Measurements from ENCODE around the gene GINS3. TPM values are rescaled to one million over a fixed set of nuclear protein-coding genes. Genes with fewer than 3 reads are reported as not detected.

Gene GINS3
- total and polyA plus RNA-seq, 2 experiments from 2014 or later = 8.8 to 17.8 TPM

GRCh38 chr16:58426966-58427365 lies 34.7 kb downstream of the GINS3 start (continued):
- TF ChIP-seq, protein P1, sequence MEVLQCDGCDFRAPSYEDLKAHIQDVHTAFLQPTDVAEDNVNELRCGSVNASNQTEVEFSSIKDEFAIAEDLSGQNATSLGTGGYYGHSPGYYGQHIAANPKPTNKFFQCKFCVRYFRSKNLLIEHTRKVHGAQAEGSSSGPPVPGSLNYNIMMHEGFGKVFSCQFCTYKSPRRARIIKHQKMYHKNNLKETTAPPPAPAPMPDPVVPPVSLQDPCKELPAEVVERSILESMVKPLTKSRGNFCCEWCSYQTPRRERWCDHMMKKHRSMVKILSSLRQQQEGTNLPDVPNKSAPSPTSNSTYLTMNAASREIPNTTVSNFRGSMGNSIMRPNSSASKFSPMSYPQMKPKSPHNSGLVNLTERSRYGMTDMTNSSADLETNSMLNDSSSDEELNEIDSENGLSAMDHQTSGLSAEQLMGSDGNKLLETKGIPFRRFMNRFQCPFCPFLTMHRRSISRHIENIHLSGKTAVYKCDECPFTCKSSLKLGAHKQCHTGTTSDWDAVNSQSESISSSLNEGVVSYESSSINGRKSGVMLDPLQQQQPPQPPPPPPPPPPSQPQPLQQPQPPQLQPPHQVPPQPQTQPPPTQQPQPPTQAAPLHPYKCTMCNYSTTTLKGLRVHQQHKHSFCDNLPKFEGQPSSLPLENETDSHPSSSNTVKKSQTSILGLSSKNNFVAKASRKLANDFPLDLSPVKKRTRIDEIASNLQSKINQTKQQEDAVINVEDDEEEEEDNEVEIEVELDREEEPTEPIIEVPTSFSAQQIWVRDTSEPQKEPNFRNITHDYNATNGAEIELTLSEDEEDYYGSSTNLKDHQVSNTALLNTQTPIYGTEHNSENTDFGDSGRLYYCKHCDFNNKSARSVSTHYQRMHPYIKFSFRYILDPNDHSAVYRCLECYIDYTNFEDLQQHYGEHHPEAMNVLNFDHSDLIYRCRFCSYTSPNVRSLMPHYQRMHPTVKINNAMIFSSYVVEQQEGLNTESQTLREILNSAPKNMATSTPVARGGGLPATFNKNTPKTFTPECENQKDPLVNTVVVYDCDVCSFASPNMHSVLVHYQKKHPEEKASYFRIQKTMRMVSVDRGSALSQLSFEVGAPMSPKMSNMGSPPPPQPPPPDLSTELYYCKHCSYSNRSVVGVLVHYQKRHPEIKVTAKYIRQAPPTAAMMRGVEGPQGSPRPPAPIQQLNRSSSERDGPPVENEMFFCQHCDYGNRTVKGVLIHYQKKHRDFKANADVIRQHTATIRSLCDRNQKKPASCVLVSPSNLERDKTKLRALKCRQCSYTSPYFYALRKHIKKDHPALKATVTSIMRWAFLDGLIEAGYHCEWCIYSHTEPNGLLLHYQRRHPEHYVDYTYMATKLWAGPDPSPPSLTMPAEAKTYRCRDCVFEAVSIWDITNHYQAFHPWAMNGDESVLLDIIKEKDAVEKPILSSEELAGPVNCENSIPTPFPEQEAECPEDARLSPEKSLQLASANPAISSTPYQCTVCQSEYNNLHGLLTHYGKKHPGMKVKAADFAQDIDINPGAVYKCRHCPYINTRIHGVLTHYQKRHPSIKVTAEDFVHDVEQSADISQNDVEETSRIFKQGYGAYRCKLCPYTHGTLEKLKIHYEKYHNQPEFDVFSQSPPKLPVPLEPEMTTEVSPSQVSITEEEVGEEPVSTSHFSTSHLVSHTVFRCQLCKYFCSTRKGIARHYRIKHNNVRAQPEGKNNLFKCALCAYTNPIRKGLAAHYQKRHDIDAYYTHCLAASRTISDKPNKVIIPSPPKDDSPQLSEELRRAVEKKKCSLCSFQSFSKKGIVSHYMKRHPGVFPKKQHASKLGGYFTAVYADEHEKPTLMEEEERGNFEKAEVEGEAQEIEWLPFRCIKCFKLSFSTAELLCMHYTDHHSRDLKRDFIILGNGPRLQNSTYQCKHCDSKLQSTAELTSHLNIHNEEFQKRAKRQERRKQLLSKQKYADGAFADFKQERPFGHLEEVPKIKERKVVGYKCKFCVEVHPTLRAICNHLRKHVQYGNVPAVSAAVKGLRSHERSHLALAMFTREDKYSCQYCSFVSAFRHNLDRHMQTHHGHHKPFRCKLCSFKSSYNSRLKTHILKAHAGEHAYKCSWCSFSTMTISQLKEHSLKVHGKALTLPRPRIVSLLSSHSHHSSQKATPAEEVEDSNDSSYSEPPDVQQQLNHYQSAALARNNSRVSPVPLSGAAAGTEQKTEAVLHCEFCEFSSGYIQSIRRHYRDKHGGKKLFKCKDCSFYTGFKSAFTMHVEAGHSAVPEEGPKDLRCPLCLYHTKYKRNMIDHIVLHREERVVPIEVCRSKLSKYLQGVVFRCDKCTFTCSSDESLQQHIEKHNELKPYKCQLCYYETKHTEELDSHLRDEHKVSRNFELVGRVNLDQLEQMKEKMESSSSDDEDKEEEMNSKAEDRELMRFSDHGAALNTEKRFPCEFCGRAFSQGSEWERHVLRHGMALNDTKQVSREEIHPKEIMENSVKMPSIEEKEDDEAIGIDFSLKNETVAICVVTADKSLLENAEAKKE (CRISPR knock-in tag; IDR thresholded peaks at IDR 0.05) = no peak
- TF ChIP-seq NANOG (IDR thresholded peaks at IDR 0.05; ENCODE audit: borderline replicate concordance) = no peak
- TF ChIP-seq POLR2AphosphoS5 (IDR thresholded peaks at IDR 0.05; ENCODE audit: low read depth) = no peak
- TF ChIP-seq ETS1 (IDR thresholded peaks at IDR 0.05) = no peak
- TF ChIP-seq STAT1 (IDR thresholded peaks at IDR 0.05; ENCODE audit: unreplicated experiment) = no peak
- TF ChIP-seq CREB1 (CRISPR knock-in tag; IDR thresholded peaks at IDR 0.05; ENCODE audit: low read depth) = no peak

DNA sequence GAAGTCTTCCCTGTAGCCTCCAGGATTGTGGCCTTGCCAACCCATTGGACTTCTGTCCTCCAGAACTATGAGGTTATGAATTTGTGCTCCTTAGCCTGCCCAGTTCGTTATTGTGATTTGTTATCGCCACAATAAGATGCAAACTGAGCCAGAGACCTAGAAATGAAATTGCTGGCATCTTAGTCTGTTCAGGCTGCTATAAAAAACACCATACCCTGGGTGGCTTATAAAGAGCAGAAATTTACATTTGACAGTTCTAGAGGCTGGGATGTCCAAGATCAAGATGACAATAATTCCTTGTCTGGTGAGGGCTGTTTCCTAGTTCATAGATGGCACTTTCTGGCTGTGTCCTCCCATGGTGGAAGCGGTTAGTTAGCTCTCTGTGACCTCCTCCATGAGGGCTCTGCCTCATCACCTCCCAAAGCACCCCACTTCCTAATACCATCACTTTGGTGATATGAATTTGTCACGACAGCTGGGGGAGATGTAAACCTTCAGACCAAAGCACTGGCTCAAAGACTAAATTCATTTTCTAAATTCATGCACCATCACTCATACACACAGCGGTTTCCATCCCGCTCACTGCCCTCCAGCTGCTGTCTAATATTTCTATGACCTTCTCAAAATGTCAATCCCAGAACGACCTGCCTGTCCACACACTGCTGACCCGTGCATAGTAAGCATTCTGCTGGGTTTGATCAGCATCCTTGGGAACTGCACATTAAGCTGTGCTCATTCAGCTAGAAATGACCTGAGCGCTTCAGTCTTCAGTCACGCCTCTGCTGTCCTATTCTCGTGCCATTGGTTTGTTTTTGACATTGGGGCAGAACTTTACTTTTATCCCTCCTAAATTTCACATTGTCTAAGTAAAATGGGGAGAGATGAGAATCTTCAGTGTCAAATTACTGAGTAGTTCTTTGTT lies 36.6 kb downstream of the GINS3 start:
- peaks cover 5% of the 10 kb centered on the region for H3K27me3 Mint-ChIP-seq (ENCODE audit: insufficient read depth, low read depth, poor library complexity)
- peaks cover 5% of the 10 kb centered on the region for H3K4me1 Mint-ChIP-seq
- DNase-seq (ENCODE audit: low spot score) (no peak), ATAC-seq (no peak)
- Histone ChIP-seq H4K20me1 (replicated peaks; ENCODE audit: insufficient read depth) (no peaks in the 10 kb centered on the region), H3K27ac (ENCODE audit: low read depth) (no peak overlapping the region), H3K27me3 (ENCODE audit: insufficient read depth) (no peaks in the 10 kb centered on the region), H3K79me2 (replicated peaks; ENCODE audit: insufficient read depth) (no peaks in the 10 kb centered on the region), H3F3A (replicated peaks; ENCODE audit: low read depth) (no peaks in the 10 kb centered on the region), H3K9me2 (ENCODE audit: insufficient read depth) (no peaks in the 10 kb centered on the region), H3K4me3 (no peak overlapping the region), H3K4me2 (0 out of 2 replicates have a peak overlapping the region, but pooled peaks have one; percentile 55), H2AFZ (no peak overlapping the region), H3K36me3 (ENCODE audit: insufficient read depth) (no peaks in the 10 kb centered on the region), H3K4me1 (ENCODE audit: insufficient read depth) (peaks cover 4% of the 10 kb centered on the region; the same call in 1 of the 2 replicates)
- TF ChIP-seq, protein P1 (CRISPR knock-in tag; IDR thresholded peaks at IDR 0.05) = no peak
- H3K27ac Mint-ChIP-seq = no peak overlapping the region
- H3K9me3 Mint-ChIP-seq = no peaks in the 10 kb centered on the region; the same call in 2 of the 3 replicates
- no peak overlapping the region for H3K4me3 Mint-ChIP-seq
- no peaks in the 10 kb centered on the region for H3K36me3 Mint-ChIP-seq (ENCODE audit: low read depth)

Data from GM23338 (cell line).